ENCODE measurements around the gene TGFBR2.

Gene TGFBR2

GRCh38 chr3:30638685-30639412 lies 32.4 kb downstream of the TGFBR2 start:
- no peak for DNase-seq

- no peak for DNase-seq
Measured at GRCh38 chr3:30639937-30640336, 33.5 kb downstream of the TGFBR2 start.

- DNase-seq, result no peak
Measured at GRCh38 chr3:30640851-30641250, 34.5 kb downstream of the TGFBR2 start.

GRCh38 chr3:30641416-30642251 lies 35.2 kb downstream of the TGFBR2 start:
- DNase-seq, result no peak

- DNase-seq, result no peak
Measured at GRCh38 chr3:30642849-30643361, 36.5 kb downstream of the TGFBR2 start.

- DNase-seq, result no peak
Measured at GRCh38 chr3:30643763-30644462, 37.5 kb downstream of the TGFBR2 start.

GRCh38 chr3:30644615-30645014 lies 38.2 kb downstream of the TGFBR2 start:
- peak; percentile 27 for DNase-seq

GRCh38 chr3:30645077-30645476 lies 38.7 kb downstream of the TGFBR2 start:
- DNase-seq, result no peak

GRCh38 chr3:30646181-30646876 lies 39.9 kb downstream of the TGFBR2 start:
- peak; percentile 30 for DNase-seq

GRCh38 chr3:30646961-30647752 lies 40.8 kb downstream of the TGFBR2 start:
- DNase-seq, result no peak

- DNase-seq, result no peak
Measured at GRCh38 chr3:30648670-30649357, 42.4 kb downstream of the TGFBR2 start.

- DNase-seq, result peak; percentile 31
Measured at GRCh38 chr3:30649572-30650318, 43.3 kb downstream of the TGFBR2 start.

- DNase-seq, result no peak
Measured at GRCh38 chr3:30650348-30650995, 44.1 kb downstream of the TGFBR2 start.

- DNase-seq, result no peak
Measured at GRCh38 chr3:30654269-30654668, 47.9 kb downstream of the TGFBR2 start.

GRCh38 chr3:30655187-30655812 lies 48.9 kb downstream of the TGFBR2 start:
- DNase-seq, result no peak

GRCh38 chr3:30656624-30657141 lies 50.3 kb downstream of the TGFBR2 start:
- no peak for DNase-seq

- DNase-seq, result no peak
Measured at GRCh38 chr3:30657914-30658313, 51.5 kb downstream of the TGFBR2 start.

- peak; percentile 30 for DNase-seq
Measured at GRCh38 chr3:30658328-30659052, 52.1 kb downstream of the TGFBR2 start.

Data from KG1 (cell line).